Right lobe of liver (tissue), 4 donors: ENCODE data around the gene GMNN.

Source experiments
- CTCF ChIP-seq, 4 donors: fragments of 200-600 bp in 3 of 4; fragments of 450-650 bp in 1 of 4; IDR thresholded peaks; one replicate each; pipeline versions ENCODE4 v1.5.1 to v1.8.0; 2016 to 2022; ENCODE audit warnings: antibody characterized with exemption in 4 of 4, mild to moderate bottlenecking in 2 of 4
- POLR2A ChIP-seq: fragments of 450-650 bp; IDR thresholded peaks from one replicate; pipeline ENCODE4 v1.6.1; 2017; ENCODE audit warnings: antibody characterized with exemption, mild to moderate bottlenecking
- donor health status: DM: no; HTN: no; CAD: no.
- donor health status: DM: no; HTN: no; CAD: no.
- donor health status: DM: no; HTN: yes; CAD: no.

GRCh38 chr6:24831771-24832716 lies 57.3 kb downstream of the GMNN start:
- TF ChIP-seq CTCF (IDR thresholded peaks at IDR 0.05) (no peak), POLR2A (no peak)
